ENCODE data around the gene ANKRD42. TPM values are rescaled to one million over a fixed set of nuclear protein-coding genes. Genes with fewer than 3 reads are reported as not detected.

The ANKRD42 gene
- total and polyA plus RNA-seq, 3 donors from 2014 or later: 49.8 to 79.7 (median 66.1) TPM

DNA sequence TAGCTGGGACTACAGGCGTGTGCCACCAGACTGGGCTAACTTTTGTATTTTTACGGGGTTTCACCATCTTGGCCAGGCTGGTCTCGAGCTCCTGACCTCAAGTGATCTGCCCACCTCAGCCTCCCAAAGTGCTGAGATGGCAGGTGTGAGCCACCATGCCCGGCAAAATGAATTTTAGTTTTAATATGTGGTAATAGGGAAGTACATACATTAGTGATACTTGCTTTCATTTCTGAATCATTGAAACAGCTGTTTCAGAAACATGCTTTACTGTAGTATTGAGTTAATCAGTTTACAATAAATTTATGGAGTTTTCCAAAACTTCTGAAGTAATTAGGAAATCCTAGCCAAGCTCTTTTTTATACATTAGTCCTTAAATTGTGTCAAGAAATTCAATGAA lies 21.0 kb upstream of the ANKRD42 start:
- Histone ChIP-seq H3K27me3 (no peaks in the 10 kb centered on the region), H3K4me1 (peaks cover 21% of the 10 kb centered on the region), H3K36me3 (ENCODE audit: low read depth, missing control alignments) (no peaks in the 10 kb centered on the region), H3K27ac (no peak overlapping the region), H3K9me3 (no peaks in the 10 kb centered on the region), H3K4me3 (no peak overlapping the region)
- no peak for TF ChIP-seq POLR2A (IDR thresholded peaks at IDR 0.05)
- TF ChIP-seq, protein P1, sequence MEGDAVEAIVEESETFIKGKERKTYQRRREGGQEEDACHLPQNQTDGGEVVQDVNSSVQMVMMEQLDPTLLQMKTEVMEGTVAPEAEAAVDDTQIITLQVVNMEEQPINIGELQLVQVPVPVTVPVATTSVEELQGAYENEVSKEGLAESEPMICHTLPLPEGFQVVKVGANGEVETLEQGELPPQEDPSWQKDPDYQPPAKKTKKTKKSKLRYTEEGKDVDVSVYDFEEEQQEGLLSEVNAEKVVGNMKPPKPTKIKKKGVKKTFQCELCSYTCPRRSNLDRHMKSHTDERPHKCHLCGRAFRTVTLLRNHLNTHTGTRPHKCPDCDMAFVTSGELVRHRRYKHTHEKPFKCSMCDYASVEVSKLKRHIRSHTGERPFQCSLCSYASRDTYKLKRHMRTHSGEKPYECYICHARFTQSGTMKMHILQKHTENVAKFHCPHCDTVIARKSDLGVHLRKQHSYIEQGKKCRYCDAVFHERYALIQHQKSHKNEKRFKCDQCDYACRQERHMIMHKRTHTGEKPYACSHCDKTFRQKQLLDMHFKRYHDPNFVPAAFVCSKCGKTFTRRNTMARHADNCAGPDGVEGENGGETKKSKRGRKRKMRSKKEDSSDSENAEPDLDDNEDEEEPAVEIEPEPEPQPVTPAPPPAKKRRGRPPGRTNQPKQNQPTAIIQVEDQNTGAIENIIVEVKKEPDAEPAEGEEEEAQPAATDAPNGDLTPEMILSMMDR (IDR thresholded peaks at IDR 0.05): no peak
- 89 to 94% methylated on average over 4 of the region's 4 CpGs for WGBS, 2 donors
- DNase-seq: no peak
- intact Hi-C loops (cut with DNase I; ENCODE audit: low total_unique reads): no loop called here

DNA sequence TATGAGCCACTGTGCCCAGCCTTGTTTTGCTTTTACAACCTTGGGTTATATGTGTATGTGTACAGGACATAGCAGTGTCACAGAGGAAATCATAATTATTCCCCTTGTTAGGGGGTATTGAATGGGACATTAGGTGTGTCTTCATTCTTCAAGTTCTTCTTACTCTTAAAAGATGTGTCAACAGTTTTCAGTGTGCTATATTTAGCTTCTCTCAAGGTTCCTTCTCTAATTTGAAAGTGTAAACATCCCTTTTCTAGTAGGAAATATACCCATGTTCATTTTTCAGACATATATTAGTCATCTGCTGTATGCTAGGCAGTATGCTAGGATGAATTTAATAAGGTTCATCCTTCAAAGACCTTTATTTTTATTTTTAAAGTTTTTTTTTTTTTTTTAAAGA lies 19.5 kb upstream of the ANKRD42 start:
- Histone ChIP-seq H3K9me3 (no peaks in the 10 kb centered on the region), H3K27ac (no peak overlapping the region), H3K27me3 (no peaks in the 10 kb centered on the region), H3K4me3 (no peak overlapping the region), H3K4me1 (peaks cover 21% of the 10 kb centered on the region), H3K36me3 (ENCODE audit: low read depth, missing control alignments) (no peaks in the 10 kb centered on the region)
- intact Hi-C loops (cut with DNase I; ENCODE audit: low total_unique reads): no loop called here
- TF ChIP-seq POLR2A (IDR thresholded peaks at IDR 0.05): no peak
- TF ChIP-seq, protein P1 (IDR thresholded peaks at IDR 0.05): no peak
- no peak for DNase-seq

DNA sequence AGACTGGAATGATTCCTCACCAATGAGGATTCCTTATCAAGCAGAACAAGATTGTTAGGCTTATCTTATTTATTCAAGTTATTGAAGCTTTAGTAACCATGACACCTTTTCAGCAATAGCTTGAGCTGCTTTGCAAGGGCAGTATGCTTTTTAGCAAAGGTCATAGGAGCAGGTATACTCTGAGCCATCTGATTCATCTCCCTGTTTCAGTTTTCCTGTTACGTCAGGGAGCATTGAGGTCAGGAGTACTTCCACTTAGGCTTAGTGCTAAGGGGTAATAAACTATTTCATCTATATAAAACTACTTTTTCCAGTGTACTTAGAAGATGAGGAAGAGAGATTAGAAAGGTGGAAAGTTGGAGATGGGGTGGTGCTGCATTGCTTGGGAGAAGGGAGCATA lies 17.7 kb upstream of the ANKRD42 start:
- no peak overlapping the region for H3K27ac ChIP-seq
- 64 to 74% methylated on average over 1 of the region's 1 CpG for WGBS, 2 donors
- H3K4me1 ChIP-seq: peaks cover 16% of the 10 kb centered on the region
- no peak overlapping the region for H3K4me3 ChIP-seq
- no peaks in the 10 kb centered on the region for H3K27me3 ChIP-seq
- intact Hi-C loops (cut with DNase I; ENCODE audit: low total_unique reads): no loop called here
- no peaks in the 10 kb centered on the region for H3K36me3 ChIP-seq (ENCODE audit: low read depth, missing control alignments)
- no peak for TF ChIP-seq POLR2A (IDR thresholded peaks at IDR 0.05)
- TF ChIP-seq, protein P1 (IDR thresholded peaks at IDR 0.05): no peak
- DNase-seq: no peak
- no peaks in the 10 kb centered on the region for H3K9me3 ChIP-seq

DNA sequence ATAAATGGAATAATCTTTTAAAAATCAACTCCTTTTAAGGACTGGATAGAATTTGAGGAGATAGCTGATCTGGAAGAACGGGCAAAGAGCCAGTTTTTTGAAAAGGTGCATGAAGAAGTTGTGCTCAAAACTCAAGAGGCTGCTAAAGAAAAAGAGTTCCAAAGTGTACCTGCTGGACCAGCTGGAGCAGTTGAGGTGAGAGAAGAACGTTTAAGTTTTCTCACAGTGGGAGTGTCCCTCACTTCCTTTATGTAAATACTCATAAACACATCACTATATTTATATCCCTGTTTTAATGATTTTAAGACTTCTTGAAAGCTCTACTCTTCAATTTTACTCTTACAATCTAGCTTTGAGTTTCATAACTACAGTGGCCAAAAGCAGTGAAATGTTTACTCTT lies 11.7 kb upstream of the ANKRD42 start:
- intact Hi-C loops (cut with DNase I; ENCODE audit: low total_unique reads): no loop called here
- 67 to 71% methylated on average over 2 of the region's 2 CpGs for WGBS, 2 donors
- Histone ChIP-seq H3K36me3 (ENCODE audit: low read depth, missing control alignments) (no peaks in the 10 kb centered on the region), H3K4me3 (no peak overlapping the region), H3K27me3 (no peaks in the 10 kb centered on the region), H3K9me3 (no peaks in the 10 kb centered on the region), H3K4me1 (no peaks in the 10 kb centered on the region), H3K27ac (no peak overlapping the region)
- no peak for DNase-seq
- no peak for TF ChIP-seq POLR2A (IDR thresholded peaks at IDR 0.05)
- TF ChIP-seq, protein P1 (IDR thresholded peaks at IDR 0.05): no peak

DNA sequence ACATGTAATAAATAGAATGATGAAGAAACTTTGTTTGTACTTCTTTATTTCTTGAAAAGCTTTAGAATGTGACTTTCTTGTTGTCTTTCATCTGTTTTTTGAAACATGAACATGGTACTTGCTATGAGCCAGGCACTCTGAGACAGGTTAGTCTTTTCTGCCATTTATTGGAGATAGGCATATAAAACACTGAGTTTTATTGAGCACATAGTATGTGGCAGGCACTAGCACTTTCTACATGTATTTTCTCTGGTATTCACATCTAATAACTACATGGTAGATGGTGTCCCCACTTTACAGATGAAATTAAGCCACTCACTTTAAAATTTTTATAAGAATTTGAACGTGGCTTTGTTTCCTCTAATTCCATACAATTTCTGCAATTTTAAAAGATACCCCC lies 7.7 kb upstream of the ANKRD42 start:
- 83 to 86% methylated on average over 1 of the region's 1 CpG for WGBS, 2 donors
- Histone ChIP-seq H3K27me3 (no peaks in the 10 kb centered on the region), H3K4me3 (no peak overlapping the region), H3K36me3 (ENCODE audit: low read depth, missing control alignments) (no peaks in the 10 kb centered on the region), H3K9me3 (no peaks in the 10 kb centered on the region), H3K4me1 (no peaks in the 10 kb centered on the region), H3K27ac (peak overlapping the region in 1 of 2 donors; percentile 31)
- intact Hi-C loops (cut with DNase I; ENCODE audit: low total_unique reads): no loop called here
- DNase-seq: no peak
- TF ChIP-seq, protein P1 (IDR thresholded peaks at IDR 0.05): no peak
- no peak for TF ChIP-seq POLR2A (IDR thresholded peaks at IDR 0.05)

Data from testis (tissue), 3 donors.